H1 (cell line): Measurements from ENCODE around the gene KCNQ2.

ENCODE experiments used
- EP300 ChIP-seq, 2 experiments: IDR thresholded peaks; 1 replicate in 1 of 2; 2 replicates in 1 of 2; pipeline ENCODE4 v1.6.1; 2011 to 2012; ENCODE audit warnings: low read depth in 2 of 2, low read length in 2 of 2, mild to moderate bottlenecking in 2 of 2, borderline replicate concordance in 1 of 2, inconsistent platforms in 1 of 2, moderate library complexity in 1 of 2
- EZH2 ChIP-seq: fragments of 200-600 bp; sonication (generic); IDR thresholded peaks from 2 replicates; pipeline ENCODE4 v1.7.1; 2012; ENCODE audit warnings: low read depth, mild to moderate bottlenecking, moderate library complexity, low read length, inconsistent platforms; ENCODE audit not compliant: severe bottlenecking
- FOSL1 ChIP-seq: IDR thresholded peaks from 2 replicates; pipeline ENCODE4 v1.6.1; 2011; ENCODE audit warnings: mild to moderate bottlenecking, low read depth, low read length, moderate library complexity; ENCODE audit not compliant: insufficient read depth
- JUND ChIP-seq: IDR thresholded peaks from 2 replicates; pipeline ENCODE4 v1.6.1; 2011; ENCODE audit warnings: mild to moderate bottlenecking, improper control_type of control experiment, low read length
- POLR2A ChIP-seq, 2 experiments: IDR thresholded peaks; 1 replicate in 1 of 2; 2 replicates in 1 of 2; pipeline ENCODE4 v1.6.1; 2011; ENCODE audit warnings: low read depth in 2 of 2, low read length in 2 of 2, mild to moderate bottlenecking in 2 of 2; ENCODE audit errors: control extremely low read depth in 1 of 2
- POLR2AphosphoS5 ChIP-seq: IDR thresholded peaks from 2 replicates; pipeline ENCODE4 v1.6.1; 2011; ENCODE audit warnings: low read depth, low read length
- SP2 ChIP-seq: IDR thresholded peaks from 2 replicates; pipeline ENCODE4 v1.6.1; 2012; ENCODE audit warnings: mild to moderate bottlenecking, low read length, inconsistent platforms
- TF ChIP-seq, protein P1 (sequence below), 3 experiments: IDR thresholded peaks; 1 replicate in 2 of 3; 2 replicates in 1 of 3; pipeline versions ENCODE4 v1.5.1 to v1.6.1; 2011; ENCODE audit warnings: low read length in 3 of 3, mild to moderate bottlenecking in 3 of 3, inconsistent platforms in 2 of 3, low read depth in 1 of 3, moderate library complexity in 1 of 3; ENCODE audit not compliant: insufficient read depth in 1 of 3; ENCODE audit errors: control extremely low read depth in 1 of 3
- TF ChIP-seq, protein P2 (sequence below): IDR thresholded peaks from 2 replicates; pipeline ENCODE4 v1.6.1; 2012; ENCODE audit warnings: inconsistent platforms

DNA sequence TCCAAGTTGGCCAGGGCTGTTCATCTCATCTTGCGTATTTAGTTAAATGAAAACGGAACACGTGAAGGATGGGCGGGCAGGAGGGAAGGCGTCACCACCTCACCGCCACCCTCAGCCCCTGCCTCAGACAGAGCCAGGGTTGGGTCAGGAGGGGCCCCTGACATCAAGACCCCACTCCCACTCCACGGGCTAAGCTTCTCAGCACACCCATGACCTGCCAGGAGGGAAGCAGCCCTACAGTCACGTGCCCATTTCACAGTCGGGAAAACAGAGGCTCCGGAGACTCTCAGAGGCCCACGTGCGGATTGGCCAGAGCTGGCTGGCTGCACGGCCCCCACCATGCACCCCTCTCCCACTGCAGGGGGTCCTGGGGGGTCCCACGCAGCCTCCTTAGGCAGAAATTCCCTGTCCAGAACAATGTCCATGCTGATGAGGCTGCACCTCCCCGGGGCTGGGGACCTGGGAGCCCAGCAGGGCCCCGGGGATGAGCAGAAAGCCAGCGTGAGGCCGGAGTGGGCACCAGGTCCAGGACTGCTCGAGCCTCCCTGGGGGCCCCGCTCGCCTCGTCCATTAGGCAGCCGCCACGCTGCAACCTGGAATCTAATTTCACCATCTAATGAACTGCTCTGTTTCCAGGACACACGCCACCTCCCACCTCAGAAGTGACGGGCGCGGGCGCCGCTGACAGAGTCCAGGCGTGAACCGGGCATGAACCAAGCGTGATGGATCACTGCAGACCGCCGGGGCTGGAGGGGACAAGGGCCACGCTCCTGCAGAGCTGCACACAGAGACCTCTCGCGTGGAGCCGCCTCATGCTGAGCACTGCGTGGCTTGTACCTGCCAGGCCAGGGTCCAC, 15.8 kb downstream of the KCNQ2 start:
- no peak for TF ChIP-seq EP300 (IDR thresholded peaks at IDR 0.05; ENCODE audit: borderline replicate concordance in 1 of 2, low read depth in 2 of 2, low read length in 2 of 2)
- no peak for TF ChIP-seq POLR2AphosphoS5
- TF ChIP-seq SP2 = no peak
- TF ChIP-seq, protein P1, sequence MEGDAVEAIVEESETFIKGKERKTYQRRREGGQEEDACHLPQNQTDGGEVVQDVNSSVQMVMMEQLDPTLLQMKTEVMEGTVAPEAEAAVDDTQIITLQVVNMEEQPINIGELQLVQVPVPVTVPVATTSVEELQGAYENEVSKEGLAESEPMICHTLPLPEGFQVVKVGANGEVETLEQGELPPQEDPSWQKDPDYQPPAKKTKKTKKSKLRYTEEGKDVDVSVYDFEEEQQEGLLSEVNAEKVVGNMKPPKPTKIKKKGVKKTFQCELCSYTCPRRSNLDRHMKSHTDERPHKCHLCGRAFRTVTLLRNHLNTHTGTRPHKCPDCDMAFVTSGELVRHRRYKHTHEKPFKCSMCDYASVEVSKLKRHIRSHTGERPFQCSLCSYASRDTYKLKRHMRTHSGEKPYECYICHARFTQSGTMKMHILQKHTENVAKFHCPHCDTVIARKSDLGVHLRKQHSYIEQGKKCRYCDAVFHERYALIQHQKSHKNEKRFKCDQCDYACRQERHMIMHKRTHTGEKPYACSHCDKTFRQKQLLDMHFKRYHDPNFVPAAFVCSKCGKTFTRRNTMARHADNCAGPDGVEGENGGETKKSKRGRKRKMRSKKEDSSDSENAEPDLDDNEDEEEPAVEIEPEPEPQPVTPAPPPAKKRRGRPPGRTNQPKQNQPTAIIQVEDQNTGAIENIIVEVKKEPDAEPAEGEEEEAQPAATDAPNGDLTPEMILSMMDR (IDR thresholded peaks at IDR 0.05; ENCODE audit: control extremely low read depth in 1 of 3, insufficient read depth in 1 of 3, low read depth in 1 of 3, low read length in 3 of 3) = no peak
- TF ChIP-seq EZH2 = no peak
- no peak for TF ChIP-seq JUND
- no peak for TF ChIP-seq FOSL1
- TF ChIP-seq, protein P2, sequence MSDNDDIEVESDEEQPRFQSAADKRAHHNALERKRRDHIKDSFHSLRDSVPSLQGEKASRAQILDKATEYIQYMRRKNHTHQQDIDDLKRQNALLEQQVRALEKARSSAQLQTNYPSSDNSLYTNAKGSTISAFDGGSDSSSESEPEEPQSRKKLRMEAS = no peak
- no peak for TF ChIP-seq POLR2A (IDR thresholded peaks at IDR 0.05; ENCODE audit: control extremely low read depth in 1 of 2, low read depth in 2 of 2, low read length in 2 of 2)
